Thoracic aorta (tissue), 2 donors: ENCODE results near the gene LCE6A. TPM values are rescaled to one million over a fixed set of nuclear protein-coding genes. Genes with fewer than 3 reads are reported as not detected.

Experiments
- ATAC-seq: fragments of 150-250 bp; one replicate; pipeline ENCODE4 v1.8.0; 2017; ENCODE audit warnings: low read depth; ENCODE audit not compliant: insufficient number of reproducible peaks, low FRiP score
- DNase-seq: peaks from one replicate; pipeline ENCODE4 v3.0.0-alpha.2; 2020; ENCODE audit warnings: low spot score
- H3K27ac ChIP-seq, 2 donors: fragments of 200-600 bp; sonication (generic); 1 replicate in 1 of 2; 2 replicates in 1 of 2; pipeline ENCODE4 v1.5.1; 2016; ENCODE audit warnings: mild to moderate bottlenecking in 2 of 2, moderate library complexity in 2 of 2
- H3K27me3 ChIP-seq: fragments of 200-600 bp; sonication (generic); replicated peaks from 2 replicates; pipeline ENCODE4 v1.6.0; 2016; ENCODE audit warnings: mild to moderate bottlenecking; ENCODE audit not compliant: insufficient read depth
- H3K36me3 ChIP-seq: fragments of 200-600 bp; sonication (generic); one replicate; pipeline ENCODE4 v1.5.1; 2016
- H3K4me1 ChIP-seq, 2 donors: fragments of 200-600 bp; sonication (generic); 1 replicate in 1 of 2; 2 replicates in 1 of 2; pipeline versions ENCODE4 v1.5.1 to v1.6.0; 2016; ENCODE audit warnings: low read depth in 2 of 2, mild to moderate bottlenecking in 1 of 2; ENCODE audit not compliant: control insufficient read depth in 1 of 2
- H3K4me3 ChIP-seq: fragments of 200-600 bp; sonication (generic); 2 replicates; pipeline ENCODE4 v1.5.1; 2016; ENCODE audit warnings: mild to moderate bottlenecking
- H3K9me3 ChIP-seq: fragments of 200-600 bp; sonication (generic); 2 replicates; pipeline ENCODE4 v1.5.1; 2016
- CTCF ChIP-seq: fragments of 200-600 bp; sonication (generic); IDR thresholded peaks from one replicate; pipeline ENCODE4 v1.5.1; 2019; ENCODE audit warnings: antibody characterized with exemption
- total RNA-seq, 2 donors: library from RNA; depleted of rRNA; stranded (reverse); fragments of >200 nt; gene quantifications; one replicate each; pipeline versions ENCODE4 v1.1.0 to v1.2.3, GENCODE V29; 2016

Gene LCE6A
- total RNA-seq, 2 donors from 2014 or later = not detected

GRCh38 chr1:152879559-152880198 is 37.0 kb downstream of the LCE6A start:
- no peaks in the 10 kb centered on the region for H3K9me3 ChIP-seq
- H3K4me3 ChIP-seq = no peak overlapping the region
- no peak overlapping the region for H3K27ac ChIP-seq
- DNase-seq = no peak
- no peaks in the 10 kb centered on the region for H3K36me3 ChIP-seq
- H3K27me3 ChIP-seq = no peaks in the 10 kb centered on the region
- peaks cover 0 to 5% of the 10 kb centered on the region in 2 donors for H3K4me1 ChIP-seq
- ATAC-seq = no peak
- TF ChIP-seq CTCF = no peak

DNA sequence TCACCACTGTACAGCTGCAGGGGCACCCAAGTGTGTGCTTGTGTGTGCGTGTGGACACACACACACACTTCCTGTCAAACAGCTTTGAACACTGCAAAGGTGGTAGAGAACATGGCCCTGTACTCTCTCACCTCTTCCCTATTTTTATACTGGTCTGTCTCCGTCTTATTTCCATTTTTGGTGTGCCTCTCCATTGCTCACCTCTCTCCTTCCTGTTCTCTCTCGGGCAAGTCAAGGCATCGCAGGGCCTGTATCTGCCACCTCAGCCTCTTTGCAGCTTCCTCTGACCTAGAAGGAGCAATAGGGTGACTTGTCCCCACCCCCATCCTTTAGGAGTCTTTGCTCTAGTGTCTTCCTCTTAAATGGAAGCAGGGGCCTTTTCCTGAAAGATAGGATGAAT is 37.7 kb downstream of the LCE6A start:
- Histone ChIP-seq H3K9me3 (no peaks in the 10 kb centered on the region), H3K27me3 (no peaks in the 10 kb centered on the region), H3K36me3 (no peaks in the 10 kb centered on the region), H3K4me3 (no peak overlapping the region), H3K4me1 (peaks cover 3 to 12% of the 10 kb centered on the region in 2 donors), H3K27ac (no peak overlapping the region)
- ATAC-seq (no peak), DNase-seq (no peak)
- no peak for TF ChIP-seq CTCF

- no peaks in the 10 kb centered on the region for H3K27me3 ChIP-seq
These were observed 38.3 kb downstream of the LCE6A start for GRCh38 chr1:152880907-152881306.

DNA sequence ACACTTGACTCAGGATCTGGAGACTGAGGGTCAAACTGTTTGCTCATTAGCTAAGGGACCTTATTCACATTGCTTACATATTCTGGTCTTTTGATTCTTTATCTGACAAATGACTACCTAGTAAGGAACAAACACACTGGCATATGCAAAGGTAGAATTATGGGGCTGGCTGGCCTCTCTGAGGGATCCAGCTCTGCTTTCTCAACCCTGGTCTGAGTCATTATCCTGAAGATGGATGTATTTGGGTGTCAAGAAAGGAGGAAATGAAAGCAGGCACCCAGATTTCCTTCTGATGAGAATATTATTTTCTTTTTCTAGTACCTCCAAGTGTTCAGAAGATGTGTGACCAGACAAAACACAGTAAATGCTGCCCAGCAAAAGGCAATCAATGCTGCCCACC is 41.4 kb downstream of the LCE6A start:
- no peaks in the 10 kb centered on the region for H3K9me3 ChIP-seq
- H3K4me1 ChIP-seq = peaks cover 3 to 30% of the 10 kb centered on the region in 2 donors
- no peak for TF ChIP-seq CTCF
- ATAC-seq (no peak), DNase-seq (no peak)
- H3K27ac ChIP-seq = no peak overlapping the region
- H3K36me3 ChIP-seq = no peaks in the 10 kb centered on the region
- H3K27me3 ChIP-seq = no peaks in the 10 kb centered on the region
- no peak overlapping the region for H3K4me3 ChIP-seq

More at GRCh38 chr1:152880907-152881306, 38.3 kb downstream of the LCE6A start:
- Histone ChIP-seq H3K9me3 (no peaks in the 10 kb centered on the region), H3K36me3 (no peaks in the 10 kb centered on the region), H3K27ac (no peak overlapping the region), H3K4me3 (no peak overlapping the region), H3K4me1 (peaks cover 3 to 17% of the 10 kb centered on the region in 2 donors)
- no peak for DNase-seq
- no peak for ATAC-seq
- no peak for TF ChIP-seq CTCF

- H3K4me3 ChIP-seq = no peak overlapping the region
- no peak overlapping the region for H3K27ac ChIP-seq
- H3K9me3 ChIP-seq = no peaks in the 10 kb centered on the region
- TF ChIP-seq CTCF = no peak
- no peaks in the 10 kb centered on the region for H3K36me3 ChIP-seq
- no peak for DNase-seq
- no peaks in the 10 kb centered on the region for H3K27me3 ChIP-seq
- no peak for ATAC-seq
- H3K4me1 ChIP-seq = peaks cover 3 to 30% of the 10 kb centered on the region in 2 donors
These were observed 41.9 kb downstream of the LCE6A start for GRCh38 chr1:152884506-152884905.
